GM19023 (cell line): ENCODE measurements around the gene EXD3.
"Not testable (repeated sequence)": the region's sequence is repeated elsewhere in the genome, so short reads cannot be mapped to it uniquely, and the experiment has no call there.

ENCODE experiments used
- ATAC-seq: cut with Tn5 transposase; IDR thresholded peaks from one replicate; pipeline ENCODE4 v1.9.1; 2021; ENCODE audit warnings: mild to moderate bottlenecking, moderate library complexity; ENCODE audit not compliant: unreplicated experiment

EXD3 gene

DNA sequence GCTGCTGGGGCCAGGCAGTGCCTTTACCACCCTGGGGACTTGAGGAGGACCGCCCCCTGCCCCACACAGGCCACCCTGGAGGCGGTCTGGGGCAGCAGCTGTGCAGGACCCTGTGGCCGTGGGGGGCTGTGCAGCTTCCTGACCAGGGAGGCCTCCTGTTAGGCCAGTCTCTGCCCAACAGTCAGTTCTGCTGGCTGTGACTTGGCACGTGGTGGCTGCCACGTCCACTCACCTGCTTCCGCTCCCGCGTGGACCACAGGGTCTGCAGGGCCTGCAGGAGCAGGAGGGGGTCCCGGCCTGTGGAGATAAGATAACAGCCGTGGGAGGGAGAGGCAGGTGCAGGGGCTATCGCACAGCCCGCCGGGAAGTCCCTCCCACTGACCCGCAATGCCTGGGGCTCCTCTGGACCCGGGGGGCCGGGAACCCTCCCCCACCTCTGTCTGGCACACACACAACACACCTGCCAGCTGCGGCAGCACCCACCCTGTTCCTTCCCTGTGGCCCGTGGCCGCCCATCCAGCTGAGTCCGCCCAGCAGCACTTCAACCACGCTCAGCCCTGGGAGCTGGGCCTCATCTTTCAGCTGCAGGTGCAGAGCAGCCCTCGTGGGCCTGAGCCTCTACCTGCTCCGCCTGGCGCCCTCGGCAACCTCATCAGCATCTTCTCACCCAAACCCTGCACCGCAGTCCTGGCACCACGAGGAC lies 39.7 kb downstream of the EXD3 start:
- no peak for ATAC-seq

GRCh38 chr9:137382444-137383080 lies 40.4 kb downstream of the EXD3 start:
- no peak for ATAC-seq

DNA sequence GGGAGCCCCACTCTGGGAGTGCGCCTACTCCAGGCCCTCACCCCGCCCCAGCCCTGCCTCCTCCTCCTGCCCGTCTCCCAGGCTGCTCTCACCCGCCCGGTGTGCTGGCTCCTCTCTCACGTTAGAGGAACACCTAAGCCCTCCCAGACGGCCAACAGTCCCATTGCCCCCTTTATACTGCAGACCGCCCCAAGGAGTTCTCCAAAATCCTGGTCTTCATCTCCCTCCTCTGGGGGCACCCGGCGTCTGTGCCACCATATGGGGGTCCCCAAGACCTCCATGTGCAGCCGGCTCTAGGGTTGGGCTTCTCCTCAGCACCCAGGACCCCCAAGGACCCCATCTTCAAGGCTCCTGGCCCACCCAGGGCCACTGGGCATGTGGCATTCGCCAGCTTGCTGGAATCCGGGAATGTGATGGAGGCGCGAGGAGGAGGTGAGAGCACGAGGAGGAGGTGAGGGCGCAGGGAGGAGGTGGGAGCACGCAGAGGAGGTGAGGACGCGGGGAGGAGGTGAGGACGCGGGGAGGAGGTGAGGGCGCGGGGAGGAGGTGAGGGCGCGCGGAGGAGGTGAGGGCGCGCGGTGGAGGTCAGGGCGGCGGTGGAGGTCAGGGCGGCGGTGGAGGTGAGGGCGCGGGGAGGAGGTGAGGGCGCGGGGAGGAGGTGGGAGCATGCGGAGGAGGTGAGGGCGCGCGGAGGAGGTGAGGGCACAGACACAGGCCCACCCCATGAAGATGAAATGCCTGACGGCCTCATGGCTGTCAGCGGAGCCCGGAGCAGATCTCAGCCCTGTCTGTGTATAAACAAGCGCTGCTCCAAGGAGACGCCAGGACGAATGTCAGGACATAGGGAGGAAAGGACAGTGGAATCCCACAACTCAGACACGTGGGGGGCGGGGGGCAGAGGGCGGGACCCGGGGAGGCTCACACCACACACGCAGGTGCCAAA lies 41.2 kb downstream of the EXD3 start:
- no peak for ATAC-seq

DNA sequence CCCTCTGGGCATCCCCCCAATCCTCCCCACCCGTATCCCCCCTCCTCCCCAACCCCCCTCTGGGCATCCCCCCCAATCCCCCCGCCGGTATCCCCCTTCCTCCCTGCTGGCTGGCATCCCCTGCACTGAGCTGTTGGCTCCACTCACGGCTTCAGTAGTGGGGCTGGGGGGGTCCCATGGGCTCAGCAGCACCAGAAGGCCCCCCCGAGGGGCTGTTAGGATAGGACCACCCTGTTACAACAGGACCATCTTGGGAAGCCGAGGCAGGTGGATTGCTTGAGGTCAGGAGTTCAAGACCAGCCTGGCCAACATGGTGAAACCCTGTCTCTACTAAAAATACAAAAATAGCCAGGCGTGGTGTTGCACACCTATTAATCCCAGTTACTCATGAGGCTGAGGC lies 42.4 kb downstream of the EXD3 start:
- ATAC-seq = no peak

DNA sequence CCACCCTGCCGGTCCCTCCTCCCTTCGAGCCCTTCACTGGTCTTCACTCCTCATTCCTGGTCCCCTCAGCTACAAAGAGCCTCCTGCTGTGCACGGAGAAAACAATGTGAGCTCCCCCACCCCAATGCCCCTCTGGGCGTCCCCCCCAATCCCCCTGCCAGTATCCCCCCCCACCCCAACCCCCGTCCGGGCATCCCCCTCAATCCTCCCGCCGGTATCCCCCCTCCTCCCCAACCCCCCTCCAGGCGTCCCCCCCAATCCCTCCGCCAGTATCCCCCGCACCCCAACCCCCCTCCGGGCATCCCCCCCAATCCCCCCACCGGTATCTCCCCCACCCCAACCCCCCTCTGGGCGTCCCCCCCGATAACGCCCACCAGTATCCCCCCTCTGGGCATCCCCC lies 42.8 kb downstream of the EXD3 start:
- no peak for ATAC-seq

- ATAC-seq = no peak
Observed at GRCh38 chr9:137379761-137380161, 43.2 kb downstream of the EXD3 start.

GRCh38 chr9:137378688-137379410 lies 44.1 kb downstream of the EXD3 start:
- ATAC-seq = not testable (repeated sequence)

DNA sequence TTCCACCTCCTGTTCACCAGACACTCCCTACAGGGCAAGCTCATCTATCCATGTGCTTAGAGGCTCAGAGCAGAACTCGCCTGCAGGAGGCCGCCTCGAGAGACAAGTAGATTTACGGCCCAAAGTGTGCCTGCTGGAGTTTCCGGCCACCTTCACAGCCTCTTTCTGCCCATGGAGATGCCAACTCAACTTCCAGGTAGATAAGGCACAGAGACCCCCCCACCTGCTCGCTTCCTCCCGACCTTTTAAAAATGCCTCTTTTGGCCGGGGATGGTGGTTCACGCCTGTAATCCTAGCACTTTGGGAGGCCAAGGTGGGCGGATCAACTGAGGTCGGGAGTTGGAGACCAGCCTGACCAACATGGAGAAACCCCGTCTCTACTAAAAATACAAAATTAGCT lies 46.6 kb downstream of the EXD3 start:
- no peak for ATAC-seq

- ATAC-seq = no peak
Observed at GRCh38 chr9:137375321-137376058, 47.5 kb downstream of the EXD3 start.

GRCh38 chr9:137374131-137374845 lies 48.7 kb downstream of the EXD3 start:
- no peak for ATAC-seq

DNA sequence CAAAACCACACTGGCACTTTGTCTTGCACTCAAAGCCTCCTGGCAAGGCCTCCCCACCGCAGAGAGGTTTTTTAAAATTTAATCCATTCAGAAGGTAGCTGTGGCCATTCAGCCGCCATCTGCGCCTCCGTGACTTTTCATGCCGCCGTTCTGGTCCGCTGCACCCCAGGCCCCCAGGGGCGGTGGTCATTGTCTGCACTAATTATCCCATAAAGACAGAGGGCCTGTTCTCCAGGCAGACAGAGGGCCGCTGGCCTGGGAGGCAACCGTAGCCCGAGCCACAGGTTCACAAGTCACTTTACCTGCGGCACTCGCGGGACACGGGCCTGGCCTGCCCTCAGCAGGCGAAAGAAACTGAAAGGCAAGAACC lies 49.4 kb downstream of the EXD3 start:
- ATAC-seq = no peak

DNA sequence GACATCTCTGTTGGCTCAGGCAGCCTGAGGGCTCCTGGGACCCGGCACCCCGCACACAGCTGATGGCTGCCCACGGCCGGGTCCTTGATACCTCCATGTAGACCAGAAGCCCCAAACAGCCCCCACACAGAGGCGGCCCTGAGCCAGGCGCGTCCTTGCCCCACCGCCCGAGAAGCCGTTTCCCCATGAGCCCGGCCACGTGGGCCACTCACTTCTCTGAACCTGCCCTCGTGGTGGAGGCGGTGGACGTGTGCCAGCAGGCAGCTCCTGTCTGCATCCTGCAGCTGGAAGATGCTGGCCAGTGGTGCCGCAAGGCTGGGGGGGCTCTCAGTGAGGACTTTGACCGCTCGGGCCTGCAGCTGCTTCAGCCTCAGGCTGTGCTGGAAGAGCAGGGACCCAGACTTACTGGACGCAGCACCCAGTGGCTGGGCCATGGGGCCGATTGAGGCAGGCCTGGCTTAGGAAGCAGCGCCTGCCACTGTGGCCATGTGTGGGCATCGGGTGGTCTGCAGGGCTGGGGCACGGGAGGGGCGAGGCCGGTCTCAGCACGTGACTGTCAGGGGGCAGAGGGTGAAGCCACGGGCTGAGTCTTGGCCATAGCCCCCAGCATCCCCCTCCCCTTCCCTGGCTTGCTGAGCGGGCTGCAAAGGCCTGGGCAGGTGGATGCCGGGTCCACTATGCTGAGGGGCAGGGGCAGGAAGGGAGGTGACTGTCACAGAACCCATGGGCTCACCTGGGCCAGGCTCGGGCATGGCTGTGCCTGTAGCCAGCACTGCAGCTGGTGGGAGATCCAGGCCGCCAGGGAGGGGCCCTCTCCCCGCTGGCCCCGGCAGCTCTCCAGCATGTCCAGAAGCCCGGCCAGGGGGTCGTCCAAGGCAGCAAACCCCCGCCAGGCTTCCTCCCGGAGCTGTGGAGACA lies 50.0 kb downstream of the EXD3 start:
- ATAC-seq = no peak

DNA sequence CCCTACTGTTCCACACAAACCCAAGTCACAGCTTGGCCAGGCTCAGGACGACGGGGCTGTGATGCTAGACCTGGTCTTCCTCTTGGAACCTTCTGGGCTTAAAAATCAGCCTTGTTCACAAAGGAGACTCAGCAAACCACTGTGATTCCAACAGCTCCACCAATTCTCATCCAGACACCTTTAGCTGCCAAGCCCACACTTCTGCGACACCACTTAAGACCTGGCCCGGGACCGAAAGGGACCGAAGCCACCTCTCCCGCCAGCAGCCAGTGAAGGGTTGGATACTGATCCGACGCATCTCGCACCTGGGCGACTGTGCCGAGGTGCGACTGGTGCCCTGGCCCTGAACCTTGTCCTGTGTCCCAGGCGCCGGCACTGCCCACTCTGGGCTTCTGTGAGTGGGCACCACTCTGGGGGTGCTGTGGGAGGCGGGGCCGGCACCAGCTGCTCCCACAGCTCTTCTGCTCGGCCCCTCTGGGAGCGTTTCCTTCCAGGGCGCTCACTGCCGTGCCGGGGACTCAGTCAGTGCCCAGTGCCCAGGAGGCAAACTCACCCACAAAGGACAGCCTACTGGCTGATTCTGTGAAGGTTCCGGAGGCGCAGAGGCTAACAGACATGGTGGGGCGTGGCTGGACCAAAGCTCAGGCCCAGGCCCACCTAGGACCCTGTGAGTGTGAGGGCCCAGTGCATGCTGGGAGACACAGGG lies 50.9 kb downstream of the EXD3 start:
- no peak for ATAC-seq

DNA sequence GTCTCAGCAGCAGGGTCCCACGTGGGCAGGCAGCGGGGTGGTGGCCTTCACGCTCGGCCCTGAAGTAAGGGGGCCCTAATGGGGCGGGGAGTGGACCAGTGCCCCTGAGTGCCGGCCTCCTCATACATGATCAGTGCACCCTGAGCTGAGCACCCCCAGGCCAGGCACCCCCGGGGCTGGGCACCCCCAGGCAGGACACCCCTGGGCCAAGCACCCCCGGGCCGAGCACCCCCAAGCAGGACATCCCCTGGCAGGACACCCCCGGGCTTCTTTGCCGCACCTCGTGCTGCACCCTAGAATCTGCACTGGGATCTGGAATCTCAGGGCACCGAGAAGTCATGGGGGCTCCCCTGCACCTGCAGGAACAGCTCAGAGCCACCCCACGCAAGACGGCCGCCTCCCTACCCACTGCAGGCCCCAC lies 51.4 kb downstream of the EXD3 start:
- ATAC-seq = no peak

- no peak for ATAC-seq
Observed at GRCh38 chr9:137370865-137371520, 52.0 kb downstream of the EXD3 start.

DNA sequence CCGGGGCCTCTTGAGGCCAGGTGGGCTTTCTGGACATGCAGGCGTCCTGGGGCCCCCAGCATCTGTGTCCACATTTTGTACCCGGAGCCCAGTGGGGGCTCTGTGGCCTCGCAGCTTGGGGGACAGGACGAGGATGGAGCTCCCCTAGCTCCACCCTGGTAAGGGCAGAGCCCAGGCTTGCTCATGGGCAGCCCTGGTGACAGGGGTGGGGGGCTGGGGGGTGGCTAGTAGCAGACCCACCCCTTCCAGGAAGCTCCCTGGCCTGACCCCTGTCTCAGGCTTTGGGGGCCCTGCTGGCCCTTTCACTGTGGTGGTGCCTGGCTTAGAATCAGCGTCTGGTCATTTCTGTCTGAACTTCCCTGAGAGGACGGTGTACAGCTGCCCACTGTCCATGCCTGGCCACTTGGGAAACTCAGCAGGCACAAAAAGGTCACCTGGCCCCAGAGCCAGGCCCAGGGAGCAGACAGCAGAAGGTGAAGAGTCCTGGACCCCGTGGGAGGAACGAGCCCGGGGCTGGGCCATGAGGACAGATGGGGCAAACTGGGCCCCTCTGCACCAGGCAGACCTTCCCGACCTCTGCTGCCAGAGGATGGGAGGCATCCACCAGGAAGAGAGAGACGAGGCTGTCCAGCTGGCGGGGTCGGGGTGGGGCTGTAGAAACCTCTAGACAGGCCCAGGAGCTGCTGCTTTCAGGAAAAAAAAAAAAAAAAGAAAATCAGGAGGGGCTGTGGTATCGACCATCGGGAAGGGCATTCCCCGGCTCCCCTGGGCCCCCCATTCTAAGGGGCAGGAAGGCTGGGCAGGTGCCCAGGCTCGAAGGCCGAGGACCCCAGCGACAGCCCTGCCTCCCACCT lies 52.8 kb downstream of the EXD3 start:
- no peak for ATAC-seq
